Breast epithelium (tissue), 4 donors: Measurements from ENCODE around the gene CCDC6. TPM values are rescaled to one million over a fixed set of nuclear protein-coding genes. Genes with fewer than 3 reads are reported as not detected.
"Not testable (repeated sequence)": the region's sequence is repeated elsewhere in the genome, so short reads cannot be mapped to it uniquely, and the experiment has no call there.

Experiments used
- DNase-seq, 2 donors: peaks; one replicate each; pipeline ENCODE4 v3.0.0-alpha.2; 2019; ENCODE audit warnings: low spot score in 2 of 2
- H3K27ac ChIP-seq, 2 donors: fragments of 200-600 bp; sonication (generic) in 1 of 2; one replicate each; pipeline ENCODE4 v1.5.1; 2016 to 2019; ENCODE audit warnings: mild to moderate bottlenecking in 1 of 2
- H3K27me3 ChIP-seq, 2 donors: fragments of 200-600 bp; sonication (generic) in 1 of 2; one replicate each; pipeline versions ENCODE4 v1.5.1 to v1.6.0; 2017 to 2019; ENCODE audit warnings: control low read depth in 1 of 2, mild to moderate bottlenecking in 1 of 2
- H3K36me3 ChIP-seq: fragments of 200-600 bp; one replicate; pipeline ENCODE4 v1.5.1; 2019
- H3K4me1 ChIP-seq, 2 donors: fragments of 200-600 bp; sonication (generic); one replicate each; pipeline ENCODE4 v1.5.1; 2016 to 2019; ENCODE audit warnings: control low read depth in 1 of 2
- H3K4me3 ChIP-seq, 3 donors: fragments of 200-600 bp; sonication (generic); 1 replicate in 2 of 3; 2 replicates in 1 of 3; pipeline ENCODE4 v1.5.1; 2016 to 2019; ENCODE audit warnings: mild to moderate bottlenecking in 3 of 3, moderate library complexity in 2 of 3
- H3K9me3 ChIP-seq, 2 donors: fragments of 200-600 bp; sonication (generic) in 1 of 2; one replicate each; pipeline ENCODE4 v1.5.1; 2016 to 2019; ENCODE audit warnings: control low read depth in 1 of 2
- CTCF ChIP-seq, 3 donors: fragments of 450-650 bp; IDR thresholded peaks; one replicate each; pipeline ENCODE4 v1.5.1; 2016 to 2017; ENCODE audit warnings: antibody characterized with exemption in 3 of 3, mild to moderate bottlenecking in 3 of 3, moderate library complexity in 3 of 3
- POLR2A ChIP-seq: fragments of 450-650 bp; IDR thresholded peaks from one replicate; pipeline ENCODE4 v1.6.1; 2016; ENCODE audit warnings: antibody characterized with exemption, mild to moderate bottlenecking, moderate library complexity
- POLR2AphosphoS5 ChIP-seq, 3 donors: sonication (generic); formaldehyde crosslinking; IDR thresholded peaks; one replicate each; pipeline ENCODE4 v1.6.1; 2017; ENCODE audit warnings: antibody characterized with exemption in 3 of 3
- intact Hi-C: fragments of 100-400 bp; cut with DNase I; formaldehyde crosslinking; loops from one replicate; pipeline ENCODE4 v1.15.1; 2023; ENCODE audit warnings: low total_unique reads
- total RNA-seq, 3 donors: library from RNA; depleted of rRNA; stranded (reverse); fragments of >200 nt; gene quantifications; one replicate each; pipeline ENCODE4 v1.1.0, GENCODE V29; 2016

Gene CCDC6
- total RNA-seq, 3 donors from 2014 or later: 31.4 to 85.6 (median 44.9) TPM

DNA sequence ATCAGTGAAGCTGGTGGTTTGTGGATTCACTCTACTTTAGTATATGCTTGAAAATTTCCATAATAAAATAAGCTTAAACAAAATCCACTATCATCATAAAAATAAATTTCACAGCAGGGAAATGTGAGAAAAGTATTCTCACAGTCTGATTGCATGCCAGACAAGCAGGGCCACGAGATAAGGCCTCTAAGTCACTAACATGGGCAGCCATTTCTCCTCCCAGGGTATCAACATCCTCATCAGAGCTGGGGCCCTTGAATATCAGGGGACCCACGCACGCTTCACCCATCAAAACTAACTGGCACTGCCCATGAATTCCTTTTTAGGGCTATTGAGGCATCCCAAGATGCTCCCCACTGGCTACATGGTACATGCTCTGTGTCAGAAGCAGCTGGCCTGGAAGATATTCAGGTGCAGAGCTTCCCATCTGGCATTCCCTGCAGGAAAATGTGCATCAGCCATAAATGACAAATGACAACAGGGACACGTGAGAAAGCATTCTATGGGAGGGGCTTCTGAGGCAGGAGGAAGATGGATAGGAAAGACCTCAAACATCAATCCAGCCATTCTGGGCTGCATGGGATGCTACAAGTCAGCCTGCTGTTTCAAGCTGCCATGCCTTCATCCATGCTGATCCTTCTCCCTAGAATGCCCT is 17.4 kb downstream of the CCDC6 start:
- TF ChIP-seq POLR2AphosphoS5 (IDR thresholded peaks at IDR 0.05): no peak
- no peak for TF ChIP-seq POLR2A
- no peak for TF ChIP-seq CTCF (IDR thresholded peaks at IDR 0.05)
- Histone ChIP-seq H3K4me1 (peaks cover 0 to 13% of the 10 kb centered on the region in 2 donors), H3K4me3 (no peak overlapping the region), H3K9me3 (no peaks in the 10 kb centered on the region), H3K27me3 (no peaks in the 10 kb centered on the region), H3K27ac (no peak overlapping the region), H3K36me3 (no peaks in the 10 kb centered on the region)
- DNase-seq: no peak
- intact Hi-C loops: no loop called here

GRCh38 chr10:59887972-59888640 is 18.2 kb downstream of the CCDC6 start:
- no peak for TF ChIP-seq CTCF (IDR thresholded peaks at IDR 0.05)
- TF ChIP-seq POLR2A: no peak
- TF ChIP-seq POLR2AphosphoS5 (IDR thresholded peaks at IDR 0.05): no peak
- Histone ChIP-seq H3K36me3 (no peaks in the 10 kb centered on the region), H3K27me3 (no peaks in the 10 kb centered on the region), H3K4me3 (no peak overlapping the region), H3K4me1 (peaks cover 0 to 9% of the 10 kb centered on the region in 2 donors), H3K27ac (no peak overlapping the region), H3K9me3 (no peaks in the 10 kb centered on the region)
- no peak for DNase-seq
- intact Hi-C loops: no loop called here

DNA sequence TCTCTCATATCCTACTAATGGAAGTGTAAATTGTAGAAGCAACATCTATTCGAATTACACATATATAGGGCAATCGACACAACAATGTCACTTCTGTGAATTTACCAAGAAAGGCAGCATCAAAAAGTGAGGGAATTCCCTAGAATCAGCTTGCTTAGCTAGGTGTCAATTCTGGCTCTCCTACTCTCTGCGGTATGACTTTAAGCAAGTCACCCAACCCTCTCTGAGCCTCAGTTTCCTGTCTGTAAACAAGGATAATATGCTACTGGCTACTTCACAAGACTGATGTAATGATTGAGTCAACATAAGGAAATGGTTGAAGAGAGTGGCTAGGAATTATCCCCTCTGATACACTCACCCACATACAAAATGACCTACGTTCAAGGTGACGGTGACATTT is 19.4 kb downstream of the CCDC6 start:
- Histone ChIP-seq H3K4me3 (no peak overlapping the region), H3K4me1 (peaks cover 0 to 6% of the 10 kb centered on the region in 2 donors), H3K36me3 (no peaks in the 10 kb centered on the region), H3K9me3 (no peaks in the 10 kb centered on the region), H3K27ac (no peak overlapping the region), H3K27me3 (no peaks in the 10 kb centered on the region)
- TF ChIP-seq POLR2A (no peak), POLR2AphosphoS5 (IDR thresholded peaks at IDR 0.05) (no peak), CTCF (IDR thresholded peaks at IDR 0.05) (no peak)
- intact Hi-C loops: no loop called here
- DNase-seq: no peak

DNA sequence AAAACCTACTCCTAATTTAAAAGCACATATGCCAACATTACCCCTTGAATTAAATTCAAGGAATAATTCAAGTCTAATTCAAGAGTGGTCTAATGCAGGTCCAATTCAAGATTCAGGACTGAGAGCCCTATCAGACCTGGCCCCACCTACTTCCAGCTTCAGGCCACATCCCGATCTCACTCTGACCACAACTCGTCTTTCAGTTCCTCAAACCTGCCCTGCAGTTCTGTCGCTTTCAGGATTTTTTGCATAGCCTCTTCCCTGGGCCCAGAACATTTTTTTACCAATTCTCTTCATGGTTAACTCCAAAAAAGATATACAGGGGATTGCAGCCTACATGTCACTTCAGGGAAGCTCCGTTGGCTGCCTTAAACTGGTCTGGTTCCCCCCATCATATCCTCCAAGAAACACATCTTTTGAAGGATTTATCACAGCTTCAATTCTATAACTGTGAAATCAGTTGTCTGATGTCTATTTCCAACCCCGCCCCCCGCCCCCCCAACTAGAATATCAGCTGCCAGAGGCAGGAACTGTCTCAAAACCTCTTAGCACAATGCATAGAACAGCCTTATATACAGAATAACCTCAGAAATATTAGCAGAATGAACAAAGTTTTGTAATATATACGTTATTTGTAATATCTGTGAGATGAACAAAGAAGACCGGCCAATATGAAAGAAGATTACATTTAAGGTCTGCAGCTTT is 20.8 kb downstream of the CCDC6 start:
- no peak for DNase-seq
- H3K4me3 ChIP-seq: no peak overlapping the region
- no peak overlapping the region for H3K27ac ChIP-seq
- no peaks in the 10 kb centered on the region for H3K27me3 ChIP-seq
- no peaks in the 10 kb centered on the region for H3K9me3 ChIP-seq
- TF ChIP-seq POLR2A (no peak), POLR2AphosphoS5 (IDR thresholded peaks at IDR 0.05) (no peak), CTCF (IDR thresholded peaks at IDR 0.05) (no peak)
- intact Hi-C loops: no loop called here
- H3K4me1 ChIP-seq: no peaks in the 10 kb centered on the region
- no peaks in the 10 kb centered on the region for H3K36me3 ChIP-seq

DNA sequence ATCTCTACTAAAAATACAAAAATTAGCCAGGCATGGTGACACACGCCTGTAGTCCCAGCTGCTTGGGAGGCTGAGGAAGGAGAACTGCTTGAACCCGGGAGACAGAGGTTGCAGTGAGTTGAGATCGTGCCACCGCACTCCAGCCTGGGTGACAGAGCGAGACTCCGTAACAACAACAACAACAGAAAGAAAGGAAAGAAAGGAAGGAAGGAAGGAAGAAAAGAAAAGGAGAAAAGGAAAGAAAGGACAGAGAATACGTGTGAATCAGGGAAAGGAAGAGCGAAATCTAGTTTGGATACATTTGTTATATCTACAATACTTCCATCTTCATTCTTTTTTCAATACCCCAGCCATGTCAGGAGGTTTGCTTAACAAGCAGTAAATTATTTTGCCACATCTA is 21.5 kb downstream of the CCDC6 start:
- DNase-seq, H3K36me3 ChIP-seq, H3K27me3 ChIP-seq, intact Hi-C loops, H3K9me3 ChIP-seq, H3K4me1 ChIP-seq, H3K4me3 ChIP-seq, H3K27ac ChIP-seq: not testable (repeated sequence)
